HFFc6 (cell line): Measurements from ENCODE around the gene ARHGAP26. TPM values are rescaled to one million over a fixed set of nuclear protein-coding genes. Genes with fewer than 3 reads are reported as not detected.

Experiments
- DNase-seq: peaks from one replicate; pipeline ENCODE4 v3.0.0-alpha.2; 2018
- H3K27ac Mint-ChIP-seq: 2 replicates; pipeline ENCODE4 v1.8.0; 2020; ENCODE audit warnings: mild to moderate bottlenecking, mixed read lengths
- H3K27me3 Mint-ChIP-seq: 2 replicates; pipeline ENCODE4 v1.8.0; 2021; ENCODE audit warnings: mild to moderate bottlenecking, moderate library complexity, mixed read lengths; ENCODE audit not compliant: insufficient read depth
- H3K36me3 Mint-ChIP-seq: 2 replicates; pipeline ENCODE4 v1.8.0; 2021; ENCODE audit warnings: low read depth, mixed read lengths
- H3K4me1 Mint-ChIP-seq: 2 replicates; pipeline ENCODE4 v1.8.0; 2020; ENCODE audit warnings: low read depth, mixed read lengths
- H3K4me3 Mint-ChIP-seq: 2 replicates; pipeline ENCODE4 v1.8.0; 2020; ENCODE audit warnings: mild to moderate bottlenecking, moderate library complexity, mixed read lengths
- H3K9me3 Mint-ChIP-seq: 2 replicates; pipeline ENCODE4 v1.8.0; 2020; ENCODE audit warnings: mild to moderate bottlenecking, mixed read lengths
- total RNA-seq, 6 experiments: library from RNA; stranded (reverse); fragmentation: NEBNext Ultra II Directional; extraction: Animal tissue kit (Norgen Biotek cat#: 25700); gene quantifications; 2 replicates in 1 of 6; 3 replicates in 5 of 6; pipeline ENCODE4 v1.2.3, GENCODE V29; 2021
- TF ChIP-seq, protein P1 (sequence below): fragments of 200-600 bp; sonication (generic); IDR thresholded peaks from 2 replicates; pipeline ENCODE4 v1.5.0; 2021; ENCODE audit warnings: antibody characterized with exemption, mild to moderate bottlenecking

Gene ARHGAP26
- total RNA-seq, 6 experiments from 2014 or later: 2.3 to 3.6 (median 3.1) TPM

DNA sequence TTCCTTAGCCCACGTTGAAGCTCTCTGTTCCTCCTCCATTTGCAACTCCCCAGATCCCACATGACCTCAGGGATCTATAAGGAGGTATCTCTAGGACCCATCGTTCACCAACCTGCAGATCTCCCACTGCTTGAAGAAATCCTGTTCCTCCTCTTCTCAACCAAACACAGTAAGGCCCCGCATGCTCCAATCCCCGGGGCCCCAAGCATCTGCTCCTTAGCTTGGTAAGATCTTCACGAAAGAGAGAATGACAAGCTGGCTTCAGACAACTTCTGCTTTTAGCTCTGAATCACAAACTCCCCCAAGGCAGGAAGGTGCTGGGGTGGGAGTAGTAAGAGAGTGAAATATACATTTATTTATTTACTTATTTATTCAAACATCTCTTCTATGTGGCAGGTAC lies 33.0 kb upstream of the ARHGAP26 start:
- TF ChIP-seq, protein P1, sequence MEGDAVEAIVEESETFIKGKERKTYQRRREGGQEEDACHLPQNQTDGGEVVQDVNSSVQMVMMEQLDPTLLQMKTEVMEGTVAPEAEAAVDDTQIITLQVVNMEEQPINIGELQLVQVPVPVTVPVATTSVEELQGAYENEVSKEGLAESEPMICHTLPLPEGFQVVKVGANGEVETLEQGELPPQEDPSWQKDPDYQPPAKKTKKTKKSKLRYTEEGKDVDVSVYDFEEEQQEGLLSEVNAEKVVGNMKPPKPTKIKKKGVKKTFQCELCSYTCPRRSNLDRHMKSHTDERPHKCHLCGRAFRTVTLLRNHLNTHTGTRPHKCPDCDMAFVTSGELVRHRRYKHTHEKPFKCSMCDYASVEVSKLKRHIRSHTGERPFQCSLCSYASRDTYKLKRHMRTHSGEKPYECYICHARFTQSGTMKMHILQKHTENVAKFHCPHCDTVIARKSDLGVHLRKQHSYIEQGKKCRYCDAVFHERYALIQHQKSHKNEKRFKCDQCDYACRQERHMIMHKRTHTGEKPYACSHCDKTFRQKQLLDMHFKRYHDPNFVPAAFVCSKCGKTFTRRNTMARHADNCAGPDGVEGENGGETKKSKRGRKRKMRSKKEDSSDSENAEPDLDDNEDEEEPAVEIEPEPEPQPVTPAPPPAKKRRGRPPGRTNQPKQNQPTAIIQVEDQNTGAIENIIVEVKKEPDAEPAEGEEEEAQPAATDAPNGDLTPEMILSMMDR: no peak
- H3K4me1 Mint-ChIP-seq: peaks cover 17% of the 10 kb centered on the region
- H3K27ac Mint-ChIP-seq: no peak overlapping the region
- H3K27me3 Mint-ChIP-seq: peaks cover 3% of the 10 kb centered on the region
- no peaks in the 10 kb centered on the region for H3K9me3 Mint-ChIP-seq
- no peak overlapping the region for H3K4me3 Mint-ChIP-seq
- H3K36me3 Mint-ChIP-seq: no peaks in the 10 kb centered on the region
- no peak for DNase-seq

DNA sequence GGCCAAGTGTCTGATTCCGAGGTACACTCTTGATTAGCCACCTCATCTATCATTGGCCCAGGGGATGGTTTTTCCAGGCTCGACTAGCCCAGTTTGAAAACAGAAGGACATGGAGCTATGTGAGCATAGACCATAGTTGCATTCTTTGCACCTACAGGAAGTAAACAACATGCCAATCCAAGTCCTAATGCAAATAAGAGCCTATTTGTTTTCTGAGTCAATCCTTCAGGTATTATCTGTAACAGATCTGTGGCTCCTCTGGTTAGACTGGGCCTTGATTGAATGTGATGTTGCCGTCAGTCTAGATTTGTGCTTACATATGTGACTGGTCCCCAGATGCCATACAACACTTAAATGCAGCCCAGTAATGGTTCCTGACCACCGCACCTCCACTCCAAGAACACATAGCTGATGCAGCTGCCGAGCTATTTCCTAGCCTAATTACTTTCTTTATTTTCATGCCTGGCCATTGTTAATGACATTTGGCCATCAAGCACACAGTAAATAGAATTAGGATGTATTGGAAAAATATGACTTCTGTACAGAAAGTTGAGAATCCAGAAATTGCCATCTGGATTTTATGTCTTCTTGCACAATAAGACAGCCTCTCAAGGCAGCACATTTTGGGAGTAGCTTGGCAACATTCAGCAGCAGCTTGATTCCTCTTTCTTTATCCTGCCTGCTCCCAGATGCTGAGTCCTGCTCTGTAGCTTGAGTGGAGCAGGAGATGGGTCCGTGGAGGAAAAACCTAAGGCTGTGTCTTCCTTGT lies 29.5 kb upstream of the ARHGAP26 start:
- TF ChIP-seq, protein P1: no peak
- H3K4me3 Mint-ChIP-seq: no peak overlapping the region
- DNase-seq: no peak
- no peaks in the 10 kb centered on the region for H3K36me3 Mint-ChIP-seq
- H3K27ac Mint-ChIP-seq: no peak overlapping the region
- peaks cover 5% of the 10 kb centered on the region; the same call in 1 of the 2 replicates for H3K27me3 Mint-ChIP-seq
- peaks cover 29% of the 10 kb centered on the region for H3K4me1 Mint-ChIP-seq
- no peaks in the 10 kb centered on the region for H3K9me3 Mint-ChIP-seq

DNA sequence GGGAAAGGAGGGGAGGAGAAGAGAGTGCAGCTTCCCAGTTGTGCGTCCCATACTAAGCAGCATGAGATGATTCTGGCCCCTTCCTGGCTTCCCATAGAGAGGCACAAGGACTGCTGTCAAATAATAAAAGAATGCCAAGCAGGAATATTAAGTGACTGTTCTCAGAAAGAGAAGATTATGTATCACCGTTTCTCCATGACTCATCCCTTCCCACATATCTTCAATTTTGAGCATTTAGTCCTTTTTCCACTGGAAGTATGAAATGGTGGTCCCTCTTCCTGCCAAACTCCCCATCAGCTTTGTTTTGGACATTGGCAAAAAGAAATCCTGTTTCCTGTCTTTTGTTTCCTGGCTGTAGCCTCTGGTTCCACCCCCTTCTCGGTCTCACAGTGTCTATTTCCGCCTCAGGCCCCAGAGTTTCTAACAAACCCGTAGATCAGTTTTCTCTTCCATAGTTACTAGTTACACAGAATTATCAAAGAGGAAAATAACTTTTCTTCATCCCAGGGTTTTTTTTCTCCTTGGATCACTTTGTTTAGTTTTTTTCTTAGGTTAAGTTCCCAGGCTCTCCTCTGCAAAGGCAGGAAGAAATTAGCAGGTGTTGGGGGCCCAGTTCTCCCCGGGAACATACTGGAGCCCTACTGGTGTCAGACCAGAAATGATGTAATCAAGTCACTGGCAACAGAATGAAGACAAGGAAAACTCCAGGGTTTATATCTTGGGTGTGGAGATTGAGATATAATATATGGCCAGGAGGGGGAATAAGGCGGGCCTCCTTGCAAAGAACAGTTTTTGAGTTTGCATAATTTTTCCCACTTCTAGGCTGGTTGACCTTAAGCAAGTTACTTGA lies 26.4 kb upstream of the ARHGAP26 start:
- peaks cover 44% of the 10 kb centered on the region for H3K4me1 Mint-ChIP-seq
- no peaks in the 10 kb centered on the region; the same call in 1 of the 2 replicates for H3K36me3 Mint-ChIP-seq
- H3K27me3 Mint-ChIP-seq: peaks cover 5% of the 10 kb centered on the region; the same call in 1 of the 2 replicates
- TF ChIP-seq, protein P1: no peak
- no peak overlapping the region for H3K27ac Mint-ChIP-seq
- no peak for DNase-seq
- H3K4me3 Mint-ChIP-seq: no peak overlapping the region
- no peaks in the 10 kb centered on the region for H3K9me3 Mint-ChIP-seq

DNA sequence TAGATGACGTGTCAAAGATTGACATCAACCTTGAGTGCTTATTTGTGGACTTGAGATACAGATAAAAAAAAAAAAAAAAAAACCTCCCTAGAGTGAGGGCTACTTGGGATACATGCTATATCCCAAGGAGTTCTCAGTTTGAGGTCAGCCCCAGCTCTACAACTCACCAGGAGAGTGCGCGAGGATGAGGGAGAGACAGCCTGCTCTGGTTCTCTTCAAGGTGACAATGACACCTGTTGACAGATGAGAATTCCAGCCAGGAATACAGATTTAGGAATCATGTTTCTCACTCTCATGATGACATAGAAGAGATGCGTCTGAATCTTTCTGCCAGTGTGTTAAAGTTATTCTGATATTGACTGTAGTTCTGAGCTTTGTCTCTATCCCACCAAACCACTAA lies 24.9 kb upstream of the ARHGAP26 start:
- H3K27me3 Mint-ChIP-seq: peaks cover 5% of the 10 kb centered on the region; the same call in 1 of the 2 replicates
- peaks cover 53% of the 10 kb centered on the region for H3K4me1 Mint-ChIP-seq
- no peak overlapping the region for H3K27ac Mint-ChIP-seq
- no peak overlapping the region for H3K4me3 Mint-ChIP-seq
- TF ChIP-seq, protein P1: no peak
- H3K36me3 Mint-ChIP-seq: no peaks in the 10 kb centered on the region; the same call in 1 of the 2 replicates
- DNase-seq: no peak
- H3K9me3 Mint-ChIP-seq: no peaks in the 10 kb centered on the region

- no peak for DNase-seq
- H3K36me3 Mint-ChIP-seq: no peaks in the 10 kb centered on the region; the same call in 1 of the 2 replicates
- H3K27ac Mint-ChIP-seq: no peak overlapping the region
- peaks cover 2% of the 10 kb centered on the region; the same call in 1 of the 2 replicates for H3K27me3 Mint-ChIP-seq
- H3K4me1 Mint-ChIP-seq: peaks cover 41% of the 10 kb centered on the region
- H3K4me3 Mint-ChIP-seq: no peak overlapping the region
- TF ChIP-seq, protein P1: no peak
- H3K9me3 Mint-ChIP-seq: no peaks in the 10 kb centered on the region
These were observed 23.4 kb upstream of the ARHGAP26 start for GRCh38 chr5:142746532-142747433.
